Small intestine (tissue), 7 donors: Measurements from ENCODE around the gene KCNIP3. TPM values are rescaled to one million over a fixed set of nuclear protein-coding genes. Genes with fewer than 3 reads are reported as not detected.

Experiments used
- DNase-seq, 2 donors: peaks; one replicate each; pipeline versions ENCODE4 v3.0.0 to v3.0.0-alpha.2; 2013
- FAIRE-seq: peaks from 2 replicates; lab custom pipeline; 2012; peaks lifted over from hg19 to GRCh38; lab: Jason Lieb, UNC
- H3K27ac ChIP-seq, 3 donors: one replicate each; pipeline ENCODE4 v1.5.1; 2013; ENCODE audit warnings: low read length in 2 of 3, mild to moderate bottlenecking in 2 of 3, control low read depth in 1 of 3, inconsistent platforms in 1 of 3, low read depth in 1 of 3, moderate library complexity in 1 of 3
- H3K27me3 ChIP-seq, 3 donors: one replicate each; pipeline ENCODE4 v1.6.1; 2013; ENCODE audit warnings: low read length in 3 of 3, inconsistent platforms in 1 of 3; ENCODE audit not compliant: control insufficient read depth in 3 of 3, insufficient read depth in 3 of 3
- H3K36me3 ChIP-seq, 3 donors: one replicate each; pipeline ENCODE4 v1.6.1; 2013; ENCODE audit warnings: low read length in 3 of 3, inconsistent platforms in 1 of 3, low read depth in 1 of 3, mild to moderate bottlenecking in 1 of 3, moderate library complexity in 1 of 3; ENCODE audit not compliant: control insufficient read depth in 3 of 3, insufficient read depth in 2 of 3
- H3K4me1 ChIP-seq, 3 donors: one replicate each; pipeline ENCODE4 v1.6.1; 2013; ENCODE audit warnings: low read length in 2 of 3, inconsistent platforms in 1 of 3, low read depth in 1 of 3, mild to moderate bottlenecking in 1 of 3, moderate library complexity in 1 of 3; ENCODE audit not compliant: control insufficient read depth in 3 of 3, insufficient read depth in 2 of 3
- H3K4me3 ChIP-seq, 3 donors: one replicate each; pipeline ENCODE4 v1.5.1; 2013; ENCODE audit warnings: low read length in 3 of 3, control low read depth in 1 of 3, inconsistent platforms in 1 of 3, low read depth in 1 of 3, mild to moderate bottlenecking in 1 of 3, moderate library complexity in 1 of 3
- H3K9me3 ChIP-seq, 2 donors: one replicate each; pipeline ENCODE4 v1.6.1; 2013; ENCODE audit warnings: low read depth in 1 of 2, low read length in 1 of 2; ENCODE audit not compliant: control insufficient read depth in 2 of 2, insufficient read depth in 1 of 2
- WGBS, 3 donors: extraction: QIAGEN DNeasy Blood & Tissue Kit; methylation state at CpG; one replicate each; pipeline ENCODE4 v1.1.7; 2013; 5-methylcytosine and 5-hydroxymethylcytosine counted together
- polyA plus RNA-seq, 4 donors: library from polyadenylated mRNA; stranded (reverse) in 3 of 4; unstranded in 1 of 4; fragments of 200-250 nt in 3 of 4; fragments of 120-200 nt in 1 of 4; gene quantifications; one replicate each; pipeline versions ENCODE4 v1.2.1 to v1.2.3, GENCODE V29; 2013
- donor health status: healthy with polysubstance abuse.
- donor health status: control.
- donor health status: control.
- donor health status: Bipolar disorder and iron deficiency.
- donor health status: healthy.

The KCNIP3 gene
- polyA plus RNA-seq, 4 donors = 1.4 to 3.8 (median 2.1) TPM

- 79 to 93% (median 92%) methylated on average over 2 of the region's 2 CpGs for WGBS, 3 donors
These were observed 39.3 kb downstream of the KCNIP3 start for GRCh38 chr2:95336406-95336805.

DNA sequence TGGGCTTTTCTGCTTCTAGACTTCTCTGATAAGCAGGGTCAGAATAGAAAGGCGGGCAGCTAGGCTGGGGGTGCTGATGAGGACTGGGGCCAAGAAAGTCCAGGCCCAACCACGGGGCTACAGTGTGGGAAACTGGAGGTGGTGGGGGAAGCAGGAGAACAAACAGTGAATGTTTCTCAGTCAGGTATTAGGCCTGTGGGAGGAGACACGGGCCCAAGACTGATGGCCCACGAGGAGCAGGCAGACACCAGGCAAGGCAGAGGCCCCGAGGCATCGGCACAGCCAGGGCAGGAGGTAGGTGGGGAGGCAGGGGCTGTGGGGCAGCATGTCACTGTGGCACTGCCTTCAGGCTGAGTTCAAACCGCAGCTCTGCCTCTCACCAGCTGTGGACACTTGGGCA, 40.7 kb downstream of the KCNIP3 start:
- 72 to 74% (median 73%) methylated on average over 7 of the region's 7 CpGs for WGBS, 3 donors
- DNase-seq (no peak), FAIRE-seq (no peak)
- peaks cover 0 to 24% (median 0%) of the 10 kb centered on the region in 3 donors for H3K27me3 ChIP-seq
- H3K36me3 ChIP-seq = no peaks in the 10 kb centered on the region
- no peak overlapping the region for H3K27ac ChIP-seq
- no peaks in the 10 kb centered on the region for H3K9me3 ChIP-seq
- H3K4me1 ChIP-seq = no peaks in the 10 kb centered on the region
- H3K4me3 ChIP-seq = no peak overlapping the region

More at GRCh38 chr2:95336406-95336805, 39.3 kb downstream of the KCNIP3 start:
- peaks cover 0 to 12% (median 0%) of the 10 kb centered on the region in 3 donors for H3K27me3 ChIP-seq
- no peak for DNase-seq
- no peaks in the 10 kb centered on the region for H3K4me1 ChIP-seq
- H3K36me3 ChIP-seq = no peaks in the 10 kb centered on the region
- H3K4me3 ChIP-seq = no peak overlapping the region
- no peak overlapping the region for H3K27ac ChIP-seq
- no peaks in the 10 kb centered on the region for H3K9me3 ChIP-seq
- no peak for FAIRE-seq

GRCh38 chr2:95342556-95343320, 45.6 kb downstream of the KCNIP3 start:
- DNase-seq (no peak), FAIRE-seq (no peak)
- Histone ChIP-seq H3K27me3 (peaks cover 0 to 59% (median 4%) of the 10 kb centered on the region in 3 donors), H3K27ac (no peak overlapping the region), H3K4me1 (peaks cover 0 to 4% (median 0%) of the 10 kb centered on the region in 3 donors), H3K9me3 (no peaks in the 10 kb centered on the region), H3K4me3 (no peak overlapping the region), H3K36me3 (no peaks in the 10 kb centered on the region)
- 83 to 88% (median 84%) methylated on average over 12 of the region's 12 CpGs for WGBS, 3 donors

DNA sequence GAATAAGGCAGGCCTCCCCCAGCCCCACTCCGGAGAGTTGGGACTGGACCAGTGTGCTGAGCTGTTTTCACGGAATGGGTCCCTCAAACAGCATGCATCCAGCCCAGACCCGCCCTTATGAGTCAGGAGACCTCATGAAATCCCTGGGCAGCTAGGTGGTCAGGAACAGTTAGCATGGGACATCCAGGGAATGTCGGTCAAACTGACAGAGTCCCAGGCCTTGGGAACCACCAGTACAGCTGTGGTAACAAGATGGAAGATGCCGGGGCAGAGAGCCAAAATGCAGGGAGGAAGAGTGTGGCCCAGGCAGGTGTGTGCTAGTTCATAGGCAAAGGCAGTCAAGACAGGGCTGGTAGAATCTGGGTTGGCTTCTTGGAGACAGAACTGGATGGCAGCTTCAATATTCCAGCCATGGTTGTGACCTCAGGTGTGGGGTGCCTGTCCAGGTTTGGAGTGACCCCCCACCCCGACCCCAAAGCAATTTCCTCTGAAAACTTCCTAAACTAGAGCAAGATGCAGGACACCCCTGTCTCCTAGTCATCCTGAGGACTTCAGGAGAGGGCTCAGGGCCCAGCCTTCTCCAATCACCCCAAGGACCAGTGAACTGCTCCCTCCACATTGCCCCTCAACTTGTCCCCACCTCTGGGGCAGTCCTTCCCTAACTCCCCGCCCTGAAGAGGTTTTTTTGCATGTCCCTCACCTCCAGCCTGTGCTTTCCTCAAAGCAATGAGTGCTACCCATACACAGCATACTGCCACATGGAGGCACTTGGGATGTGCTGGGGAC, 46.5 kb downstream of the KCNIP3 start:
- H3K27me3 ChIP-seq = peaks cover 0 to 64% (median 4%) of the 10 kb centered on the region in 3 donors
- H3K4me1 ChIP-seq = peaks cover 0 to 4% (median 0%) of the 10 kb centered on the region in 3 donors
- DNase-seq (no peak), FAIRE-seq (no peak)
- no peak overlapping the region for H3K4me3 ChIP-seq
- H3K27ac ChIP-seq = no peak overlapping the region
- WGBS, 3 donors = 82 to 87% (median 85%) methylated on average over 7 of the region's 7 CpGs
- H3K36me3 ChIP-seq = no peaks in the 10 kb centered on the region
- no peaks in the 10 kb centered on the region for H3K9me3 ChIP-seq

- Histone ChIP-seq H3K4me1 (peaks cover 0 to 4% (median 0%) of the 10 kb centered on the region in 3 donors), H3K27ac (no peak overlapping the region), H3K27me3 (peaks cover 0 to 64% (median 4%) of the 10 kb centered on the region in 3 donors), H3K4me3 (no peak overlapping the region), H3K9me3 (no peaks in the 10 kb centered on the region), H3K36me3 (no peaks in the 10 kb centered on the region)
- DNase-seq (no peak), FAIRE-seq (no peak)
- WGBS, 3 donors = 41 to 75% (median 59%) methylated on average over 12 of the region's 12 CpGs
These were observed 47.1 kb downstream of the KCNIP3 start for GRCh38 chr2:95344215-95344583.

GRCh38 chr2:95344656-95345055, 47.5 kb downstream of the KCNIP3 start:
- WGBS, 3 donors = 66 to 82% (median 77%) methylated on average over 4 of the region's 4 CpGs
- Histone ChIP-seq H3K4me1 (peaks cover 0 to 4% (median 0%) of the 10 kb centered on the region in 3 donors), H3K9me3 (no peaks in the 10 kb centered on the region), H3K27ac (no peak overlapping the region), H3K36me3 (no peaks in the 10 kb centered on the region), H3K4me3 (no peak overlapping the region), H3K27me3 (peaks cover 0 to 68% (median 4%) of the 10 kb centered on the region in 3 donors)
- DNase-seq = no peak
- no peak for FAIRE-seq

- Histone ChIP-seq H3K4me3 (no peak overlapping the region), H3K27ac (no peak overlapping the region), H3K4me1 (peaks cover 0 to 4% (median 0%) of the 10 kb centered on the region in 3 donors), H3K27me3 (peaks cover 0 to 72% (median 4%) of the 10 kb centered on the region in 3 donors), H3K36me3 (no peaks in the 10 kb centered on the region), H3K9me3 (no peaks in the 10 kb centered on the region)
- FAIRE-seq (no peak), DNase-seq (no peak)
- 11 to 17% (median 12%) methylated on average over 24 of the region's 24 CpGs for WGBS, 3 donors
These were observed 48.0 kb downstream of the KCNIP3 start for GRCh38 chr2:95345081-95345562.

DNA sequence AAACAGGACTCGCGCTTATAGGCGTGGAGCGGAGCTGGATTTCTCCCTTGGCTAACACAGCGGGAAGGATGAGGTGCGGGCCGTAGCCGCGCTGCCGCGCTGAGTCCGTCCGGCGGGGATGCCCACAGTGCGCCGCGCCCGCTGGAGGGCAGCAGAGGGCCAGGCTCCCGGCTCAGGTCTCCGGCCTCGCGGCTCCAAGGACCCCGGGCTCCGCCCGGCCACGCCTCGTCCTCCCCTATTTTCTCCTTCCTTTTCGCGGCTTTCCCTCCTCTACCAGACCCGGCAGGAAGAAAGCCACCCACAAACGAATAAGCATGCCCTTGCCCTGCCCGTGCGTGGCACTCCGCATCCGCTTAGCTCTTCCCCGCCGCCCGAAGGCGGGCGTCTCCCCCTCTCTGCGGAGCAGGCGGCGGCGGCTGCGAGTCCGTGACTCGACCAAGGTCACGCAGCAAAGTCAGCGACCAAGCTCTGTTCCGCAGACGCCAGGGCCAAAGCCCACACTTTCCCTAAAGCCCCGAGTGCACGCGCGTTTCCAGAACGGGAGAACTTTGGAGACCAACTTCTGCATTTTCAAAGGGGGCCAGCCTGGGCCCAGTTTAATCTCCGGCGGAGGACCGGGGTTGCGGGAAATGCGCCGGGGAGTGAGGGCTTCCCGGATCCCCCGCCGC, 48.5 kb downstream of the KCNIP3 start:
- 1 to 2% (median 1%) methylated on average over 50 to 65 of the region's 65 CpGs for WGBS, 3 donors
- peak overlapping the region in 2 of 3 donors; percentile 24 to 52 for H3K27ac ChIP-seq
- FAIRE-seq = no peak

More for the DNA sequence above, 48.5 kb downstream of the KCNIP3 start:
- H3K27me3 ChIP-seq = peaks cover 0 to 73% (median 4%) of the 10 kb centered on the region in 3 donors
- no peaks in the 10 kb centered on the region for H3K9me3 ChIP-seq
- peaks cover 0 to 4% (median 0%) of the 10 kb centered on the region in 3 donors for H3K4me1 ChIP-seq
- peak overlapping the region in 2 of 3 donors; percentile 22 to 53 for H3K4me3 ChIP-seq
- peak; percentile 79 to 84 for DNase-seq
- no peaks in the 10 kb centered on the region for H3K36me3 ChIP-seq
